ENCODE results near the gene SLC12A2.

DNA sequence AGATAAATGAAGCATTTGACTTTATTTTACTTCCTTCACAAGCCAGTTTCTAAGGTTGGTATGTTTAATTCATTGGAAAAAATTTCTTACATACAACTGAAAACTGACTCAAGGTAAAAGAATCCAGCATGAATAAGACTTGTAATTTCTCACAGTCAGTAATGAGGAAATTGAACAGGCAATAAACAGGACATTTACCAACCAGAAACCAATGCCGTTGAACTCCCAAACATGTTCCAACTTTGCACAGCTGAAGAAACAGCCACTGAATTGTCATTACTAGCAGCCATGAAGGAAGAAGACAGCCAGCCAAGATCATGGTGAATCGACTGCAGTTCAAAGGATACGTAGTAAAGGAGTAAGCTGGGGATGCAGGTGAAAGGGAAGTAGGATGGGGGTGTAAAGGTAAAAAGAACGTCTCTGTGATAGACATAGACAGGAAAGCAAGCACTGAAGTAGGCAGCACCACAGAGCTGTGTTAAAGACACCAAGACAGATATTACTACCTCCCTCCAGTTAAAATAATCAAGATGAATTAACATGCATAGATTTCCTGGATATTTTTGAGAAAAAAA is 21.3 kb upstream of the SLC12A2 start:
- TF ChIP-seq EZH2phosphoT487 (IDR thresholded peaks at IDR 0.05; ENCODE audit: insufficient read depth, low read depth) (no peak), EZH2 (IDR thresholded peaks at IDR 0.05; ENCODE audit: insufficient read depth, poor library complexity, severe bottlenecking) (no peak)

Measured in GM23248 (cell line).